TTC549 (cell line): ENCODE data around the gene NPHP4.
"Not testable (repeated sequence)": the region's sequence is repeated elsewhere in the genome, so short reads cannot be mapped to it uniquely, and the experiment has no call there.

Experiments
- FAIRE-seq: peaks from 2 replicates; lab custom pipeline; 2012; peaks lifted over from hg19 to GRCh38; lab: Jason Lieb, UNC

Gene NPHP4

GRCh38 chr1:5876094-5876650 is 116.1 kb downstream of the NPHP4 start:
- FAIRE-seq = no peak

- FAIRE-seq = no peak
Observed at GRCh38 chr1:5875345-5875910, 116.8 kb downstream of the NPHP4 start.

GRCh38 chr1:5874416-5875110 is 117.7 kb downstream of the NPHP4 start:
- FAIRE-seq = no peak

- no peak for FAIRE-seq
Observed at GRCh38 chr1:5873556-5873955, 118.7 kb downstream of the NPHP4 start.

- no peak for FAIRE-seq
Observed at GRCh38 chr1:5872886-5873285, 119.3 kb downstream of the NPHP4 start.

- no peak for FAIRE-seq
Observed at GRCh38 chr1:5868931-5869500, 123.2 kb downstream of the NPHP4 start.

GRCh38 chr1:5865774-5866173 is 126.5 kb downstream of the NPHP4 start:
- no peak for FAIRE-seq

GRCh38 chr1:5865056-5865455 is 127.2 kb downstream of the NPHP4 start:
- no peak for FAIRE-seq

- no peak for FAIRE-seq
Observed at GRCh38 chr1:5864256-5864655, 128.0 kb downstream of the NPHP4 start.

- no peak for FAIRE-seq
Observed at GRCh38 chr1:5863238-5863637, 129.0 kb downstream of the NPHP4 start.

- no peak for FAIRE-seq
Observed at GRCh38 chr1:5861871-5862825, 130.1 kb downstream of the NPHP4 start.

- no peak for FAIRE-seq
Observed at GRCh38 chr1:5860277-5860676, 131.9 kb downstream of the NPHP4 start.

GRCh38 chr1:5859766-5860165 is 132.5 kb downstream of the NPHP4 start:
- FAIRE-seq = no peak

GRCh38 chr1:5858844-5859407 is 133.3 kb downstream of the NPHP4 start:
- FAIRE-seq = no peak

GRCh38 chr1:5858246-5858645 is 134.0 kb downstream of the NPHP4 start:
- no peak for FAIRE-seq

- no peak for FAIRE-seq
Observed at GRCh38 chr1:5857508-5858090, 134.6 kb downstream of the NPHP4 start.

GRCh38 chr1:5857011-5857410 is 135.2 kb downstream of the NPHP4 start:
- FAIRE-seq = no peak

GRCh38 chr1:5856246-5856815 is 135.9 kb downstream of the NPHP4 start:
- no peak for FAIRE-seq

GRCh38 chr1:5855196-5855897 is 136.9 kb downstream of the NPHP4 start:
- FAIRE-seq = no peak

GRCh38 chr1:5854754-5855153 is 137.5 kb downstream of the NPHP4 start:
- FAIRE-seq = no peak

GRCh38 chr1:5853858-5854257 is 138.4 kb downstream of the NPHP4 start:
- FAIRE-seq = not testable (repeated sequence)
